HepG2 (cell line): Measurements from ENCODE around the gene SLC4A2. TPM values are rescaled to one million over a fixed set of nuclear protein-coding genes. Genes with fewer than 3 reads are reported as not detected.
A peak's percentile ranks its signal among the peaks of the same experiment; 100 is the strongest.

Experiments
- ATRX ChIP-seq: sonication (generic); formaldehyde crosslinking; IDR thresholded peaks from 2 replicates; pipeline ENCODE4 v1.4.0; 2020; ENCODE audit warnings: missing genetic modification reagents, borderline replicate concordance
- NCOA5 ChIP-seq: sonication (generic); formaldehyde crosslinking; IDR thresholded peaks from 2 replicates; pipeline ENCODE4 v1.4.0; 2020; ENCODE audit warnings: missing genetic modification reagents
- RBM22 ChIP-seq: fragments of 200-400 bp; formaldehyde crosslinking; optimal IDR thresholded peaks from 2 replicates; pipeline ENCODE3; 2017; ENCODE audit warnings: mild to moderate bottlenecking, low read length, moderate library complexity
- TARDBP ChIP-seq: sonication (generic); formaldehyde crosslinking; IDR thresholded peaks from 2 replicates; pipeline ENCODE4 v1.8.0; 2022; ENCODE audit warnings: mild to moderate bottlenecking, missing genetic modification reagents
- ZBTB46 ChIP-seq: sonication (generic); formaldehyde crosslinking; IDR thresholded peaks from 2 replicates; pipeline ENCODE4 v1.4.0; 2020; ENCODE audit warnings: mild to moderate bottlenecking, missing genetic modification reagents, borderline replicate concordance
- ZFYVE20 ChIP-seq: sonication (generic); formaldehyde crosslinking; IDR thresholded peaks from 2 replicates; pipeline ENCODE4 v1.8.0; 2023; ENCODE audit warnings: low read depth, mild to moderate bottlenecking, moderate library complexity, missing genetic modification reagents, borderline replicate concordance
- ZNF256 ChIP-seq: sonication (generic); formaldehyde crosslinking; conservative IDR thresholded peaks from 2 replicates; pipeline ENCODE4 v1.4.0; 2020; ENCODE audit warnings: missing genetic modification reagents
- ZNF335 ChIP-seq: sonication (generic); formaldehyde crosslinking; IDR thresholded peaks from 2 replicates; pipeline ENCODE4 v1.4.0; 2020; ENCODE audit warnings: missing genetic modification reagents
- ZNF362 ChIP-seq: sonication (generic); formaldehyde crosslinking; IDR thresholded peaks from 2 replicates; pipeline ENCODE4 v1.4.0; 2020; ENCODE audit warnings: missing genetic modification reagents, mild to moderate bottlenecking, borderline replicate concordance
- ZNF503 ChIP-seq: sonication (generic); formaldehyde crosslinking; IDR thresholded peaks from 2 replicates; pipeline ENCODE4 v1.4.0; 2020; ENCODE audit warnings: missing genetic modification reagents
- ZNF510 ChIP-seq: sonication (generic); formaldehyde crosslinking; IDR thresholded peaks from 2 replicates; pipeline ENCODE4 v1.4.0; 2020; ENCODE audit warnings: low read depth, mild to moderate bottlenecking, missing genetic modification reagents
- ZNF781 ChIP-seq: sonication (generic); formaldehyde crosslinking; IDR thresholded peaks from 2 replicates; pipeline ENCODE4 v1.5.1; 2020; ENCODE audit warnings: borderline replicate concordance, mild to moderate bottlenecking, missing genetic modification reagents; ENCODE audit errors: not compliant biosample characterization
- ZSCAN20 ChIP-seq: sonication (generic); formaldehyde crosslinking; IDR thresholded peaks from 2 replicates; pipeline ENCODE4 v1.4.0; 2020; ENCODE audit warnings: missing genetic modification reagents, mild to moderate bottlenecking, borderline replicate concordance
- polyA plus RNA-seq, 8 experiments: library from polyadenylated mRNA; depleted of rRNA in 3 of 8; stranded (reverse) in 7 of 8; unstranded in 1 of 8; fragments of >200 nt; fragmentation: Illumina TruSeq in 4 of 8; extraction: Trizol in 4 of 8; gene quantifications; 2 replicates each; pipeline versions ENCODE4 v1.2.1 to v1.2.3, GENCODE V29; 2011 to 2016; ENCODE audit warnings: low read depth in 4 of 8, missing spikeins in 1 of 8, mixed read lengths in 1 of 8; ENCODE audit not compliant: insufficient read depth in 1 of 8
- total RNA-seq, 5 experiments: library from RNA; depleted of rRNA; stranded (reverse); fragments of >200 nt; fragmentation: Illumina TruSeq; extraction: Trizol; gene quantifications; 2 replicates each; pipeline ENCODE4 v1.2.3, GENCODE V29; 2016; ENCODE audit warnings: low read depth in 1 of 5
- TF ChIP-seq, protein P1 (sequence below): sonication (generic); formaldehyde crosslinking; IDR thresholded peaks from 2 replicates; pipeline ENCODE4 v1.4.0; 2020; ENCODE audit warnings: missing genetic modification reagents
- TF ChIP-seq, protein P2 (sequence below): IDR thresholded peaks from 2 replicates; pipeline ENCODE4 v1.6.1; 2016
- TF ChIP-seq, protein P3 (sequence below): sonication (generic); formaldehyde crosslinking; IDR thresholded peaks from 2 replicates; pipeline ENCODE4 v1.5.1; 2020; ENCODE audit warnings: missing genetic modification reagents, mild to moderate bottlenecking, borderline replicate concordance
- TF ChIP-seq, protein P4 (sequence below): sonication (generic); formaldehyde crosslinking; IDR thresholded peaks from 2 replicates; pipeline ENCODE4 v1.4.0; 2020; ENCODE audit warnings: missing genetic modification reagents

SLC4A2 gene
- total and polyA plus RNA-seq, 2 of the 13 experiments (the other 11 are each of a cell fraction or from before 2014, with no cell fraction given) = 51.9 to 73.4 TPM

- TF ChIP-seq ZBTB46 (no peak), ZNF781 (CRISPR knock-in tag) (no peak), ZSCAN20 (no peak), ZNF256 (CRISPR knock-in tag) (no peak), TARDBP (no peak), ZNF503 (no peak), ZNF362 (CRISPR knock-in tag) (no peak), ZNF335 (CRISPR knock-in tag) (no peak), ZFYVE20 (CRISPR knock-in tag) (no peak), ZNF510 (CRISPR knock-in tag) (no peak), RBM22 (no peak), NCOA5 (no peak), ATRX (CRISPR knock-in tag) (no peak)
- TF ChIP-seq, protein P1, sequence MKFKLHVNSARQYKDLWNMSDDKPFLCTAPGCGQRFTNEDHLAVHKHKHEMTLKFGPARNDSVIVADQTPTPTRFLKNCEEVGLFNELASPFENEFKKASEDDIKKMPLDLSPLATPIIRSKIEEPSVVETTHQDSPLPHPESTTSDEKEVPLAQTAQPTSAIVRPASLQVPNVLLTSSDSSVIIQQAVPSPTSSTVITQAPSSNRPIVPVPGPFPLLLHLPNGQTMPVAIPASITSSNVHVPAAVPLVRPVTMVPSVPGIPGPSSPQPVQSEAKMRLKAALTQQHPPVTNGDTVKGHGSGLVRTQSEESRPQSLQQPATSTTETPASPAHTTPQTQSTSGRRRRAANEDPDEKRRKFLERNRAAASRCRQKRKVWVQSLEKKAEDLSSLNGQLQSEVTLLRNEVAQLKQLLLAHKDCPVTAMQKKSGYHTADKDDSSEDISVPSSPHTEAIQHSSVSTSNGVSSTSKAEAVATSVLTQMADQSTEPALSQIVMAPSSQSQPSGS = no peak
- TF ChIP-seq, protein P2, sequence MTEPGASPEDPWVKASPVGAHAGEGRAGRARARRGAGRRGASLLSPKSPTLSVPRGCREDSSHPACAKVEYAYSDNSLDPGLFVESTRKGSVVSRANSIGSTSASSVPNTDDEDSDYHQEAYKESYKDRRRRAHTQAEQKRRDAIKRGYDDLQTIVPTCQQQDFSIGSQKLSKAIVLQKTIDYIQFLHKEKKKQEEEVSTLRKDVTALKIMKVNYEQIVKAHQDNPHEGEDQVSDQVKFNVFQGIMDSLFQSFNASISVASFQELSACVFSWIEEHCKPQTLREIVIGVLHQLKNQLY (CRISPR knock-in tag) = no peak
- TF ChIP-seq, protein P3, sequence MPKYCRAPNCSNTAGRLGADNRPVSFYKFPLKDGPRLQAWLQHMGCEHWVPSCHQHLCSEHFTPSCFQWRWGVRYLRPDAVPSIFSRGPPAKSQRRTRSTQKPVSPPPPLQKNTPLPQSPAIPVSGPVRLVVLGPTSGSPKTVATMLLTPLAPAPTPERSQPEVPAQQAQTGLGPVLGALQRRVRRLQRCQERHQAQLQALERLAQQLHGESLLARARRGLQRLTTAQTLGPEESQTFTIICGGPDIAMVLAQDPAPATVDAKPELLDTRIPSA (CRISPR knock-in tag) = no peak
- TF ChIP-seq, protein P4, sequence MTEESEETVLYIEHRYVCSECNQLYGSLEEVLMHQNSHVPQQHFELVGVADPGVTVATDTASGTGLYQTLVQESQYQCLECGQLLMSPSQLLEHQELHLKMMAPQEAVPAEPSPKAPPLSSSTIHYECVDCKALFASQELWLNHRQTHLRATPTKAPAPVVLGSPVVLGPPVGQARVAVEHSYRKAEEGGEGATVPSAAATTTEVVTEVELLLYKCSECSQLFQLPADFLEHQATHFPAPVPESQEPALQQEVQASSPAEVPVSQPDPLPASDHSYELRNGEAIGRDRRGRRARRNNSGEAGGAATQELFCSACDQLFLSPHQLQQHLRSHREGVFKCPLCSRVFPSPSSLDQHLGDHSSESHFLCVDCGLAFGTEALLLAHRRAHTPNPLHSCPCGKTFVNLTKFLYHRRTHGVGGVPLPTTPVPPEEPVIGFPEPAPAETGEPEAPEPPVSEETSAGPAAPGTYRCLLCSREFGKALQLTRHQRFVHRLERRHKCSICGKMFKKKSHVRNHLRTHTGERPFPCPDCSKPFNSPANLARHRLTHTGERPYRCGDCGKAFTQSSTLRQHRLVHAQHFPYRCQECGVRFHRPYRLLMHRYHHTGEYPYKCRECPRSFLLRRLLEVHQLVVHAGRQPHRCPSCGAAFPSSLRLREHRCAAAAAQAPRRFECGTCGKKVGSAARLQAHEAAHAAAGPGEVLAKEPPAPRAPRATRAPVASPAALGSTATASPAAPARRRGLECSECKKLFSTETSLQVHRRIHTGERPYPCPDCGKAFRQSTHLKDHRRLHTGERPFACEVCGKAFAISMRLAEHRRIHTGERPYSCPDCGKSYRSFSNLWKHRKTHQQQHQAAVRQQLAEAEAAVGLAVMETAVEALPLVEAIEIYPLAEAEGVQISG (CRISPR knock-in tag) = 0 out of 2 replicates have a peak, but pooled peaks have one; percentile 37
Measured at GRCh38 chr7:151010307-151011096, 48.9 kb upstream of the SLC4A2 start (continued).
